A673 (cell line): ENCODE results near the gene ZNF555.

ENCODE experiments used
- CTCF ChIP-seq: fragments of 300-800, 200-600 bp; sonication (generic); conservative IDR thresholded peaks from 2 replicates; pipeline ENCODE4 v1.5.1; 2017; ENCODE audit warnings: low read depth, mild to moderate bottlenecking, antibody characterized with exemption, low read length, moderate library complexity, mixed read lengths
- EZH2 ChIP-seq: fragments of 200-600 bp; sonication (generic); IDR thresholded peaks from 2 replicates; pipeline ENCODE4 v1.6.1; 2017; ENCODE audit warnings: borderline replicate concordance, low read depth, mild to moderate bottlenecking, mixed read lengths, antibody characterized with exemption, low read length; ENCODE audit not compliant: poor library complexity, severe bottlenecking

DNA sequence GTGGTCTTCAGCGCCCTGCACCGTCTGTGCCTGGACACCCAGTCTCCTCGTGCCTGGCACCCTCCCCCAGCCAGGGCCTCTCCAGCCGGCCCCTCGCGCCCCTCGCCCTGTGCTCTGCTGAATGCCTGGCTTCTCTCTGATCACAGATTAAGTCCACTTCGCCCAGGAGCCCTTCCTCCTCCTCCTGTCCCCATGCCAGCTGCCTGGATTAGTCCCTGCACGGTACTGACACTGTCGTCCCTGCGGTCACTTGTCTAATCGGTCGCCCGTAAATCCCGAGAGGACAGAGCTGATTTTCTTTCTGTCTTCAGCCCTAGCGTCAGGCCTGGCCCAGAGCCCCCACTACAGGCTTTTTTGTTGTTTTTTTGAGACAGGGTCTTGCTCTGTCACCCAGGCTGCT, 49.4 kb upstream of the ZNF555 start:
- no peak for TF ChIP-seq CTCF
- no peak for TF ChIP-seq EZH2
